ENCODE results near the gene FAM13A.

FAM13A gene

GRCh38 chr4:88819818-88820697 is 236.9 kb downstream of the FAM13A start:
- H3K36me3 ChIP-seq (replicated peaks in 1 of 2; ENCODE audit: control insufficient read depth in 2 of 2, insufficient read depth in 2 of 2, low read length in 2 of 2): no peaks in the 10 kb centered on the region
- no peak overlapping the region for H3K4me3 ChIP-seq (ENCODE audit: low read length in 2 of 2)
- WGBS, 2 donors (ENCODE audit: extremely low coverage in 2 of 2, insufficient read length in 2 of 2, insufficient replicate concordance in 1 of 2): no CpG with 5 or more reads among the region's 5 CpGs
- H3K9ac ChIP-seq (ENCODE audit: low read depth, low read length, poor library complexity): no peak overlapping the region
- H4K91ac ChIP-seq (ENCODE audit: low read depth, low read length, poor library complexity): no peak overlapping the region
- H3K18ac ChIP-seq (ENCODE audit: low read length): no peak overlapping the region
- DNase-seq (ENCODE audit: low spot score): no peak
- no peak overlapping the region for H3K14ac ChIP-seq (ENCODE audit: low read length)
- no peak overlapping the region for H3K4me2 ChIP-seq (ENCODE audit: insufficient read depth, low read length, poor library complexity, severe bottlenecking)
- H2BK15ac ChIP-seq (ENCODE audit: low read length): no peak overlapping the region
- H2BK5ac ChIP-seq (ENCODE audit: low read length): no peak overlapping the region
- H3K4ac ChIP-seq (ENCODE audit: low read length): no peak overlapping the region
- peaks cover 2% of the 10 kb centered on the region for H3K79me1 ChIP-seq (ENCODE audit: low read depth, low read length)
- H4K8ac ChIP-seq (ENCODE audit: low read depth, low read length): no peak overlapping the region
- H3K27me3 ChIP-seq (ENCODE audit: control insufficient read depth in 3 of 3, insufficient read depth in 3 of 3, low read depth in 1 of 3, low read length in 3 of 3): no peaks in the 10 kb centered on the region
- no peak overlapping the region for H2BK12ac ChIP-seq (ENCODE audit: low read length)
- no peak overlapping the region for H2AFZ ChIP-seq (ENCODE audit: low read length)
- H3K27ac ChIP-seq (replicated peaks; ENCODE audit: low read length): no peak overlapping the region
- no peaks in the 10 kb centered on the region for H3K9me3 ChIP-seq (replicated peaks in 1 of 2; ENCODE audit: control insufficient read depth in 2 of 2, insufficient read depth in 1 of 2, low read depth in 1 of 2, low read length in 2 of 2)
- H3K4me1 ChIP-seq (ENCODE audit: control insufficient read depth in 2 of 2, insufficient read depth in 1 of 2, low read depth in 1 of 2, low read length in 2 of 2): peaks cover 3 to 19% of the 10 kb centered on the region in 2 donors
- H2BK120ac ChIP-seq (ENCODE audit: low read depth, low read length): no peak overlapping the region
- H3K23ac ChIP-seq (ENCODE audit: low read depth, low read length, poor library complexity): no peak overlapping the region
- H2AK5ac ChIP-seq (ENCODE audit: low read depth, low read length): no peak overlapping the region

GRCh38 chr4:88818631-88819470 is 238.1 kb downstream of the FAM13A start:
- H3K4me2 ChIP-seq (ENCODE audit: insufficient read depth, low read length, poor library complexity, severe bottlenecking): no peak overlapping the region
- no peaks in the 10 kb centered on the region for H3K36me3 ChIP-seq (replicated peaks in 1 of 2; ENCODE audit: control insufficient read depth in 2 of 2, insufficient read depth in 2 of 2, low read length in 2 of 2)
- no peak overlapping the region for H2AK5ac ChIP-seq (ENCODE audit: low read depth, low read length)
- H3K4me3 ChIP-seq (ENCODE audit: low read length in 2 of 2): no peak overlapping the region
- H3K9ac ChIP-seq (ENCODE audit: low read depth, low read length, poor library complexity): no peak overlapping the region
- H4K8ac ChIP-seq (ENCODE audit: low read depth, low read length): no peak overlapping the region
- no peaks in the 10 kb centered on the region for H3K9me3 ChIP-seq (replicated peaks in 1 of 2; ENCODE audit: control insufficient read depth in 2 of 2, insufficient read depth in 1 of 2, low read depth in 1 of 2, low read length in 2 of 2)
- H2AFZ ChIP-seq (ENCODE audit: low read length): no peak overlapping the region
- H3K18ac ChIP-seq (ENCODE audit: low read length): no peak overlapping the region
- no peak overlapping the region for H2BK5ac ChIP-seq (ENCODE audit: low read length)
- H3K79me1 ChIP-seq (ENCODE audit: low read depth, low read length): peaks cover 2% of the 10 kb centered on the region
- H3K4me1 ChIP-seq (ENCODE audit: control insufficient read depth in 2 of 2, insufficient read depth in 1 of 2, low read depth in 1 of 2, low read length in 2 of 2): peaks cover 3 to 19% of the 10 kb centered on the region in 2 donors
- H2BK12ac ChIP-seq (ENCODE audit: low read length): no peak overlapping the region
- no peak overlapping the region for H3K23ac ChIP-seq (ENCODE audit: low read depth, low read length, poor library complexity)
- H3K4ac ChIP-seq (ENCODE audit: low read length): no peak overlapping the region
- no peak overlapping the region for H3K27ac ChIP-seq (replicated peaks; ENCODE audit: low read length)
- no peak overlapping the region for H4K91ac ChIP-seq (ENCODE audit: low read depth, low read length, poor library complexity)
- no peak overlapping the region for H3K14ac ChIP-seq (ENCODE audit: low read length)
- no peaks in the 10 kb centered on the region for H3K27me3 ChIP-seq (ENCODE audit: control insufficient read depth in 3 of 3, insufficient read depth in 3 of 3, low read depth in 1 of 3, low read length in 3 of 3)
- DNase-seq (ENCODE audit: low spot score): peak; percentile 24
- no peak overlapping the region for H2BK120ac ChIP-seq (ENCODE audit: low read depth, low read length)
- no peak overlapping the region for H2BK15ac ChIP-seq (ENCODE audit: low read length)
- WGBS, 2 donors (ENCODE audit: extremely low coverage in 2 of 2, insufficient read length in 2 of 2, insufficient replicate concordance in 1 of 2): no CpG with 5 or more reads among the region's 5 CpGs

GRCh38 chr4:88817740-88818139 is 239.2 kb downstream of the FAM13A start:
- H3K4me1 ChIP-seq (ENCODE audit: control insufficient read depth in 2 of 2, insufficient read depth in 1 of 2, low read depth in 1 of 2, low read length in 2 of 2): peaks cover 1 to 19% of the 10 kb centered on the region in 2 donors
- H3K4ac ChIP-seq (ENCODE audit: low read length): no peak overlapping the region
- no peaks in the 10 kb centered on the region for H3K27me3 ChIP-seq (ENCODE audit: control insufficient read depth in 3 of 3, insufficient read depth in 3 of 3, low read depth in 1 of 3, low read length in 3 of 3)
- H2BK15ac ChIP-seq (ENCODE audit: low read length): no peak overlapping the region
- H2AK5ac ChIP-seq (ENCODE audit: low read depth, low read length): no peak overlapping the region
- no peak overlapping the region for H2AFZ ChIP-seq (ENCODE audit: low read length)
- no peak overlapping the region for H3K4me2 ChIP-seq (ENCODE audit: insufficient read depth, low read length, poor library complexity, severe bottlenecking)
- H3K23ac ChIP-seq (ENCODE audit: low read depth, low read length, poor library complexity): no peak overlapping the region
- no peak overlapping the region for H3K9ac ChIP-seq (ENCODE audit: low read depth, low read length, poor library complexity)
- no peak overlapping the region for H4K8ac ChIP-seq (ENCODE audit: low read depth, low read length)
- H2BK5ac ChIP-seq (ENCODE audit: low read length): no peak overlapping the region
- H3K27ac ChIP-seq (replicated peaks; ENCODE audit: low read length): no peak overlapping the region
- H3K4me3 ChIP-seq (ENCODE audit: low read length in 2 of 2): no peak overlapping the region
- no peak overlapping the region for H2BK120ac ChIP-seq (ENCODE audit: low read depth, low read length)
- H3K36me3 ChIP-seq (replicated peaks in 1 of 2; ENCODE audit: control insufficient read depth in 2 of 2, insufficient read depth in 2 of 2, low read length in 2 of 2): no peaks in the 10 kb centered on the region
- H2BK12ac ChIP-seq (ENCODE audit: low read length): no peak overlapping the region
- peaks cover 2% of the 10 kb centered on the region for H3K79me1 ChIP-seq (ENCODE audit: low read depth, low read length)
- H3K18ac ChIP-seq (ENCODE audit: low read length): no peak overlapping the region
- no peak overlapping the region for H3K14ac ChIP-seq (ENCODE audit: low read length)
- H4K91ac ChIP-seq (ENCODE audit: low read depth, low read length, poor library complexity): no peak overlapping the region
- no CpG with 5 or more reads among the region's 2 CpGs for WGBS, 2 donors (ENCODE audit: extremely low coverage in 2 of 2, insufficient read length in 2 of 2, insufficient replicate concordance in 1 of 2)
- no peaks in the 10 kb centered on the region for H3K9me3 ChIP-seq (replicated peaks in 1 of 2; ENCODE audit: control insufficient read depth in 2 of 2, insufficient read depth in 1 of 2, low read depth in 1 of 2, low read length in 2 of 2)
- no peak for DNase-seq (ENCODE audit: low spot score)

- H2AK5ac ChIP-seq (ENCODE audit: low read depth, low read length): no peak overlapping the region
- H2BK120ac ChIP-seq (ENCODE audit: low read depth, low read length): no peak overlapping the region
- no peak overlapping the region for H3K14ac ChIP-seq (ENCODE audit: low read length)
- no peak overlapping the region for H4K8ac ChIP-seq (ENCODE audit: low read depth, low read length)
- no peaks in the 10 kb centered on the region for H3K27me3 ChIP-seq (ENCODE audit: control insufficient read depth in 3 of 3, insufficient read depth in 3 of 3, low read depth in 1 of 3, low read length in 3 of 3)
- H2BK12ac ChIP-seq (ENCODE audit: low read length): no peak overlapping the region
- H2BK15ac ChIP-seq (ENCODE audit: low read length): no peak overlapping the region
- H3K36me3 ChIP-seq (replicated peaks in 1 of 2; ENCODE audit: control insufficient read depth in 2 of 2, insufficient read depth in 2 of 2, low read length in 2 of 2): no peaks in the 10 kb centered on the region
- H3K9me3 ChIP-seq (replicated peaks in 1 of 2; ENCODE audit: control insufficient read depth in 2 of 2, insufficient read depth in 1 of 2, low read depth in 1 of 2, low read length in 2 of 2): no peaks in the 10 kb centered on the region
- no peak overlapping the region for H3K4me2 ChIP-seq (ENCODE audit: insufficient read depth, low read length, poor library complexity, severe bottlenecking)
- no peak overlapping the region for H3K18ac ChIP-seq (ENCODE audit: low read length)
- H3K79me1 ChIP-seq (ENCODE audit: low read depth, low read length): peaks cover 2% of the 10 kb centered on the region
- H3K23ac ChIP-seq (ENCODE audit: low read depth, low read length, poor library complexity): no peak overlapping the region
- no CpG with 5 or more reads among the region's 4 CpGs for WGBS, 2 donors (ENCODE audit: extremely low coverage in 2 of 2, insufficient read length in 2 of 2, insufficient replicate concordance in 1 of 2)
- no peak overlapping the region for H3K4me3 ChIP-seq (ENCODE audit: low read length in 2 of 2)
- no peak overlapping the region for H2BK5ac ChIP-seq (ENCODE audit: low read length)
- no peak overlapping the region for H3K9ac ChIP-seq (ENCODE audit: low read depth, low read length, poor library complexity)
- no peak overlapping the region for H3K27ac ChIP-seq (replicated peaks; ENCODE audit: low read length)
- no peak for DNase-seq (ENCODE audit: low spot score)
- H4K91ac ChIP-seq (ENCODE audit: low read depth, low read length, poor library complexity): no peak overlapping the region
- H2AFZ ChIP-seq (ENCODE audit: low read length): no peak overlapping the region
- H3K4me1 ChIP-seq (ENCODE audit: control insufficient read depth in 2 of 2, insufficient read depth in 1 of 2, low read depth in 1 of 2, low read length in 2 of 2): peaks cover 1 to 12% of the 10 kb centered on the region in 2 donors
- no peak overlapping the region for H3K4ac ChIP-seq (ENCODE audit: low read length)
These were observed 240.6 kb downstream of the FAM13A start for GRCh38 chr4:88816360-88816759.
